A549 (cell line): ENCODE results near the gene GPR108. TPM values are rescaled to one million over a fixed set of nuclear protein-coding genes. Genes with fewer than 3 reads are reported as not detected.

ENCODE experiments used
- ATAC-seq, 2 experiments: fragments of 200-7000 bp in 1 of 2; fragments of >200 bp in 1 of 2; cut with Nextera tagmentation in 1 of 2; cut with Tn5 transposase in 1 of 2; 3 replicates each; pipeline versions ENCODE4 v1.8.0 to v1.9.1; 2018 to 2020; ENCODE audit warnings: mild to moderate bottlenecking in 1 of 2, moderate library complexity in 1 of 2
- CTCF ChIA-PET: fragments of 300-600 bp; sonication (Branson Sonifier 250); formaldehyde crosslinking; extraction: SDS; loops from one replicate; lab custom pipeline; 2021; ENCODE audit warnings: antibody characterized with exemption, inconsistent platforms; lab: Yijun Ruan, JAX
- POLR2A ChIA-PET: fragments of 350-600 bp; formaldehyde crosslinking; extraction: SDS; loops from one replicate; lab custom pipeline; 2021; ENCODE audit warnings: antibody characterized with exemption, inconsistent platforms; lab: Yijun Ruan, JAX
- DNase-seq, 2 experiments: peaks; one replicate each; pipeline versions ENCODE4 v3.0.0 to v3.0.0-alpha.2; 2011 to 2016; ENCODE audit warnings: low read depth in 1 of 2, low spot score in 1 of 2
- FAIRE-seq: peaks from 2 replicates; lab custom pipeline; 2011; peaks lifted over from hg19 to GRCh38; lab: Jason Lieb, UNC
- H3K27ac ChIP-seq, 2 experiments: fragments of >200 bp; sonication (Bioruptor Twin); formaldehyde crosslinking; 3 replicates each; pipeline ENCODE4 v1.5.1; 2016 to 2017
- H3K4me1 ChIP-seq: fragments of >200 bp; sonication (Bioruptor Twin); formaldehyde crosslinking; 3 replicates; pipeline ENCODE4 v1.6.1; 2016
- H3K4me2 ChIP-seq: fragments of >200 bp; sonication (Bioruptor Twin); formaldehyde crosslinking; 3 replicates; pipeline ENCODE4 v1.6.1; 2016
- H3K4me3 ChIP-seq: fragments of >200 bp; sonication (Bioruptor Twin); formaldehyde crosslinking; 3 replicates; pipeline ENCODE4 v1.5.1; 2016
- H3K9me3 ChIP-seq: fragments of >200 bp; sonication (Bioruptor Twin); formaldehyde crosslinking; 3 replicates; pipeline ENCODE4 v1.6.1; 2016
- ATOH8 ChIP-seq: fragments of 250-450 bp; sonication (Bioruptor Pico); IDR thresholded peaks from 2 replicates; pipeline ENCODE4 v1.5.0; 2020; ENCODE audit warnings: low read depth, mild to moderate bottlenecking, moderate library complexity
- CBX8 ChIP-seq: fragments of 200-600 bp; sonication (generic); IDR thresholded peaks from 2 replicates; pipeline ENCODE4 v1.6.1; 2016
- ELK1 ChIP-seq: fragments of 150-350 bp; IDR thresholded peaks from 2 replicates; pipeline ENCODE4 v1.6.1; 2014; ENCODE audit warnings: low read depth, mild to moderate bottlenecking, low read length
- EP300 ChIP-seq, 2 experiments: fragments of >200 bp; sonication (Bioruptor Twin); formaldehyde crosslinking; IDR thresholded peaks; 2 replicates in 1 of 2; 3 replicates in 1 of 2; pipeline ENCODE4 v1.6.1; 2016 to 2017
- FOXS1 ChIP-seq: fragments of 250-450 bp; sonication (Bioruptor Pico); IDR thresholded peaks from 2 replicates; pipeline ENCODE4 v1.5.0; 2020; ENCODE audit warnings: mild to moderate bottlenecking, moderate library complexity
- GATA3 ChIP-seq: IDR thresholded peaks from 2 replicates; pipeline ENCODE4 v1.6.1; 2012; ENCODE audit warnings: borderline replicate concordance
- HES2 ChIP-seq: fragments of >200 bp; sonication (Bioruptor Twin); formaldehyde crosslinking; IDR thresholded peaks from 2 replicates; pipeline ENCODE4 v1.6.1; 2016
- HEYL ChIP-seq: fragments of 250-450 bp; sonication (Bioruptor Pico); IDR thresholded peaks from 2 replicates; pipeline ENCODE4 v1.8.0; 2021; ENCODE audit warnings: mild to moderate bottlenecking, moderate library complexity
- HOXA7 ChIP-seq: fragments of 250-450 bp; sonication (Bioruptor Pico); IDR thresholded peaks from 2 replicates; pipeline ENCODE4 v1.5.0; 2020; ENCODE audit warnings: mild to moderate bottlenecking, moderate library complexity
- HOXB13 ChIP-seq: fragments of 250-450 bp; sonication (Bioruptor Pico); IDR thresholded peaks from 2 replicates; pipeline ENCODE4 v1.5.0; 2020; ENCODE audit warnings: low read depth, mild to moderate bottlenecking, moderate library complexity
- JUNB ChIP-seq: fragments of >200 bp; sonication (Bioruptor Twin); formaldehyde crosslinking; IDR thresholded peaks from 2 replicates; pipeline ENCODE4 v1.6.1; 2016
- KDM1A ChIP-seq: fragments of 200-600 bp; sonication (generic); IDR thresholded peaks from 2 replicates; pipeline ENCODE4 v1.6.1; 2016; ENCODE audit warnings: low read depth, mild to moderate bottlenecking
- MAX ChIP-seq: IDR thresholded peaks from 2 replicates; pipeline ENCODE4 v1.6.1; 2012
- MAZ ChIP-seq: fragments of 150-350 bp; IDR thresholded peaks from 2 replicates; pipeline ENCODE4 v1.6.1; 2014; ENCODE audit warnings: antibody characterized with exemption, low read depth, low read length, borderline replicate concordance
- MYC ChIP-seq: IDR thresholded peaks from 2 replicates; pipeline ENCODE4 v1.6.1; 2012; ENCODE audit warnings: mild to moderate bottlenecking, inconsistent platforms, low read length, improper control_type of control experiment, borderline replicate concordance
- PBX3 ChIP-seq: IDR thresholded peaks from 2 replicates; pipeline ENCODE4 v1.6.1; 2012
- POLR2AphosphoS2 ChIP-seq: conservative IDR thresholded peaks from 2 replicates; pipeline ENCODE4 v1.6.1; 2012; ENCODE audit warnings: low read length, improper control_type of control experiment, inconsistent platforms
- ZFP36 ChIP-seq: fragments of 450-650 bp; IDR thresholded peaks from 2 replicates; pipeline ENCODE4 v1.6.1; 2014; ENCODE audit warnings: borderline replicate concordance; ENCODE audit not compliant: partially characterized antibody
- ZNF302 ChIP-seq: fragments of 250-450 bp; sonication (Bioruptor Pico); IDR thresholded peaks from 2 replicates; pipeline ENCODE4 v1.9.0; 2021; ENCODE audit warnings: inconsistent platforms, mild to moderate bottlenecking, moderate library complexity
- ZSCAN20 ChIP-seq: fragments of 250-450 bp; sonication (Bioruptor Pico); IDR thresholded peaks from 2 replicates; pipeline ENCODE4 v1.8.0; 2022; ENCODE audit warnings: mild to moderate bottlenecking, moderate library complexity
- WGBS: methylation state at CpG from one replicate; pipeline ENCODE4 v1.1.6; 2017; ENCODE audit errors: missing lambda C conversion rate; 5-methylcytosine and 5-hydroxymethylcytosine counted together
- polyA plus RNA-seq, 4 experiments: library from polyadenylated mRNA; depleted of rRNA in 3 of 4; stranded (reverse); fragments of >200 nt; fragmentation: RNase III in 1 of 4; extraction: RNeasy Plus Mini Kit Qiagen cat#74134 plus additional on column Dnase treatment in 1 of 4; gene quantifications; 2 replicates in 3 of 4; 3 replicates in 1 of 4; pipeline ENCODE4 v1.2.3, GENCODE V29; 2011 to 2017

The GPR108 gene
- polyA plus RNA-seq, 2 of the 4 experiments (the other 2 are of a cell fraction), result 36.4 to 50.2 TPM

GRCh38 chr19:6728346-6728745 is 9.0 kb downstream of the GPR108 start:
- Histone ChIP-seq H3K4me2 (no peak overlapping the region), H3K4me1 (peaks cover 33% of the 10 kb centered on the region), H3K27ac (peak overlapping the region in 1 of 2 experiments; percentile 67; a peak in 3 of 6 replicates), H3K9me3 (no peaks in the 10 kb centered on the region)
- WGBS, result 38% methylated on average over 6 of the region's 8 CpGs
- no peak for ATAC-seq
- FAIRE-seq, result no peak
- DNase-seq, result no peak
- POLR2A ChIA-PET, result no interaction called here
- no peak for TF ChIP-seq MAZ
- no peak for TF ChIP-seq PBX3
- TF ChIP-seq, all 56 proteins: peak for 0
- CTCF ChIA-PET, result interaction anchor here (0.7 to 1.7 kb wide), 4 partner anchors 10 to 135 kb away, joined by 3 to 7 read pairs (median 4); partner anchors contain the start of gene GPR108
- H3K4me3 ChIP-seq, result no peak overlapping the region

GRCh38 chr19:6725513-6726231 is 11.7 kb downstream of the GPR108 start:
- Histone ChIP-seq H3K27ac (peak overlapping the region; percentile 52 to 83; a peak in 5 of 6 replicates), H3K9me3 (no peaks in the 10 kb centered on the region), H3K4me3 (no peak overlapping the region), H3K4me2 (peak overlapping the region; percentile 14; the same call in 1 of the 3 replicates), H3K4me1 (peaks cover 58% of the 10 kb centered on the region)
- ChIA-PET POLR2A (no interaction called here), CTCF (interaction anchor here (1.0 to 1.3 kb wide), 2 partner anchors 13 to 92 kb away, joined by 3 to 4 read pairs; no protein-coding TSS in a partner anchor)
- TF ChIP-seq HOXA7, result no peak
- TF ChIP-seq FOXS1 (CRISPR knock-in tag), result no peak
- no peak for TF ChIP-seq HES2
- TF ChIP-seq ELK1, result no peak
- TF ChIP-seq JUNB, result no peak
- TF ChIP-seq ZFP36, result no peak
- TF ChIP-seq MYC, result no peak
- no peak for TF ChIP-seq EP300 (IDR thresholded peaks at IDR 0.05)
- TF ChIP-seq ZSCAN20 (CRISPR knock-in tag), result no peak
- TF ChIP-seq MAX, result no peak
- no peak for TF ChIP-seq ZNF302 (CRISPR knock-in tag)
- no peak for TF ChIP-seq CBX8
- no peak for TF ChIP-seq ATOH8 (CRISPR knock-in tag)
- 89% methylated on average over 16 of the region's 16 CpGs for WGBS
- FAIRE-seq (no peak), DNase-seq (no peak), ATAC-seq (no peak)

GRCh38 chr19:6724631-6725492 is 12.5 kb downstream of the GPR108 start:
- no peaks in the 10 kb centered on the region for H3K9me3 ChIP-seq
- no peak overlapping the region for H3K4me3 ChIP-seq
- peak overlapping the region; percentile 52 to 83; a peak in 5 of 6 replicates for H3K27ac ChIP-seq
- 72% methylated on average over 15 of the region's 15 CpGs for WGBS
- POLR2A ChIA-PET, result no interaction called here
- CTCF ChIA-PET, result interaction anchor here (1.3 to 1.6 kb wide), 2 partner anchors 91 to 138 kb away, joined by 4 to 5 read pairs; no protein-coding TSS in a partner anchor
- DNase-seq (no peak), FAIRE-seq (no peak), ATAC-seq (no peak)
- H3K4me1 ChIP-seq, result peaks cover 60% of the 10 kb centered on the region
- peak overlapping the region; percentile 14; the same call in 1 of the 3 replicates for H3K4me2 ChIP-seq
- TF ChIP-seq GATA3 (no peak), KDM1A (no peak), POLR2AphosphoS2 (no peak), HOXB13 (no peak), PBX3 (no peak), HEYL (CRISPR knock-in tag) (no peak)
